ENCODE results near the gene DESI1. TPM values are rescaled to one million over a fixed set of nuclear protein-coding genes. Genes with fewer than 3 reads are reported as not detected.

The DESI1 gene
- polyA plus RNA-seq, 2 of the 4 experiments (the other 2 are of a cell fraction), result 13.9 to 19.4 TPM

DNA sequence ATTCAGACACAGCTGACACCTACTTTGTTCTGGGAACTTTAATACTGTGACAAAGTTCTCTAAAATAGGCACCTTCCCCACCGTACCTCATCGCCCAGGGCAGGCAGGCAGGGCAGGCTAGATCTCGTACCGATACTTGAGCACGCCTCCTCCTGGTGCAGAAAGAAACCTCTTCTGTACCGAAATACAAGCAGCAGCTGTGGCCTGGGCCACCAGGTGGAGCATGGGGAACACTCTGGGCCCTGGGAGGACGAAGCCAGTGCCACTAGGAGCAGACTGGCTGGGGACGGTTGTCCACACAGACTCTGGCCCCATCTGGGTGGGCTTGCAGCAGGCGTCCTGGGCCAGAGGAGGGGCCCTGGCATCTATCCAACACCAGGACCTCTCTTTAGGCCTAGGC, 44.0 kb downstream of the DESI1 start:
- CTCF ChIA-PET, result interaction anchor here (0.6 to 2.9 kb wide), 15 partner anchors 8 to 97 kb away, joined by 3 to 12 read pairs (median 5); partner anchors contain the start of genes CSDC2, PMM1 and POLR3H
- POLR2A ChIA-PET, result interaction anchor here (0.5 to 1.0 kb wide), 2 partner anchors 13 to 68 kb away, joined by 3 to 5 read pairs; partner anchors contain the start of gene PMM1

DNA sequence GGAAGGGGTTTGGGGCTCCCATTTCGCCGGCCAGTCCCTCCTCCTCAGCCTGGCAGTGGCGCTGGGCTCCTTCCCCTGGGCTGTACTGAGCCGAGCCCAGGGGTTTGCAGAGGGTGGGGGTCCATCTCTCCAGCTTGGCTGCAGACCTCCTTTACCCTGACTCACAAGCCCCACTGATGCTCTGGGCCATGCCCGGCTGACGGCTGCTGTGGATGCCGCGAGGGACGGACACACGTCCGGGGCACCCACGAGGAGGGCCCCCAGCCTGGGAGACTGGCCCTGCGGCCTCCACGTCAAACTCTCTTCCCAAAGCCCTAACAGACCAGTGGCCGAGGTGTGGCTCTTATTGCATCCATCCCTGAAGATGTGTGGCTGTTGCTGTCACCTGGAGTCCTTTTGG, 45.3 kb downstream of the DESI1 start:
- FAIRE-seq, result no peak
- no peaks in the 10 kb centered on the region for H3K9me3 ChIP-seq
- ChIA-PET POLR2A (no interaction called here), CTCF (interaction anchor here (0.7 to 2.9 kb wide), 6 partner anchors 14 to 32 kb away, joined by 3 to 12 read pairs (median 4); partner anchors contain the start of gene PMM1)
- H3K27ac ChIP-seq, result no peak overlapping the region
- H3K4me1 ChIP-seq, result no peaks in the 10 kb centered on the region
- no peak for ATAC-seq
- DNase-seq (ENCODE audit: low read depth in 1 of 2, low spot score in 1 of 2), result no peak
- no peak overlapping the region for H3K4me3 ChIP-seq
- no peak for TF ChIP-seq GATA3 (IDR thresholded peaks at IDR 0.05; ENCODE audit: borderline replicate concordance)
- TF ChIP-seq, protein P1, sequence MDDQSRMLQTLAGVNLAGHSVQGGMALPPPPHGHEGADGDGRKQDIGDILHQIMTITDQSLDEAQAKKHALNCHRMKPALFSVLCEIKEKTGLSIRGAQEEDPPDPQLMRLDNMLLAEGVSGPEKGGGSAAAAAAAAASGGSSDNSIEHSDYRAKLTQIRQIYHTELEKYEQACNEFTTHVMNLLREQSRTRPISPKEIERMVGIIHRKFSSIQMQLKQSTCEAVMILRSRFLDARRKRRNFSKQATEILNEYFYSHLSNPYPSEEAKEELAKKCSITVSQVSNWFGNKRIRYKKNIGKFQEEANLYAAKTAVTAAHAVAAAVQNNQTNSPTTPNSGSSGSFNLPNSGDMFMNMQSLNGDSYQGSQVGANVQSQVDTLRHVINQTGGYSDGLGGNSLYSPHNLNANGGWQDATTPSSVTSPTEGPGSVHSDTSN (IDR thresholded peaks at IDR 0.05), result no peak
- TF ChIP-seq BHLHE40 (IDR thresholded peaks at IDR 0.05; ENCODE audit: low read depth, low read length), result no peak
- no peak for TF ChIP-seq TFCP2L1 (CRISPR knock-in tag; IDR thresholded peaks at IDR 0.05)
- no peak for TF ChIP-seq RNF2 (IDR thresholded peaks at IDR 0.05; ENCODE audit: borderline replicate concordance, low read depth)
- TF ChIP-seq ESRRA (IDR thresholded peaks at IDR 0.05; ENCODE audit: borderline replicate concordance, low read length), result no peak
- TF ChIP-seq JUN (IDR thresholded peaks at IDR 0.05), result no peak
- TF ChIP-seq, protein P2, sequence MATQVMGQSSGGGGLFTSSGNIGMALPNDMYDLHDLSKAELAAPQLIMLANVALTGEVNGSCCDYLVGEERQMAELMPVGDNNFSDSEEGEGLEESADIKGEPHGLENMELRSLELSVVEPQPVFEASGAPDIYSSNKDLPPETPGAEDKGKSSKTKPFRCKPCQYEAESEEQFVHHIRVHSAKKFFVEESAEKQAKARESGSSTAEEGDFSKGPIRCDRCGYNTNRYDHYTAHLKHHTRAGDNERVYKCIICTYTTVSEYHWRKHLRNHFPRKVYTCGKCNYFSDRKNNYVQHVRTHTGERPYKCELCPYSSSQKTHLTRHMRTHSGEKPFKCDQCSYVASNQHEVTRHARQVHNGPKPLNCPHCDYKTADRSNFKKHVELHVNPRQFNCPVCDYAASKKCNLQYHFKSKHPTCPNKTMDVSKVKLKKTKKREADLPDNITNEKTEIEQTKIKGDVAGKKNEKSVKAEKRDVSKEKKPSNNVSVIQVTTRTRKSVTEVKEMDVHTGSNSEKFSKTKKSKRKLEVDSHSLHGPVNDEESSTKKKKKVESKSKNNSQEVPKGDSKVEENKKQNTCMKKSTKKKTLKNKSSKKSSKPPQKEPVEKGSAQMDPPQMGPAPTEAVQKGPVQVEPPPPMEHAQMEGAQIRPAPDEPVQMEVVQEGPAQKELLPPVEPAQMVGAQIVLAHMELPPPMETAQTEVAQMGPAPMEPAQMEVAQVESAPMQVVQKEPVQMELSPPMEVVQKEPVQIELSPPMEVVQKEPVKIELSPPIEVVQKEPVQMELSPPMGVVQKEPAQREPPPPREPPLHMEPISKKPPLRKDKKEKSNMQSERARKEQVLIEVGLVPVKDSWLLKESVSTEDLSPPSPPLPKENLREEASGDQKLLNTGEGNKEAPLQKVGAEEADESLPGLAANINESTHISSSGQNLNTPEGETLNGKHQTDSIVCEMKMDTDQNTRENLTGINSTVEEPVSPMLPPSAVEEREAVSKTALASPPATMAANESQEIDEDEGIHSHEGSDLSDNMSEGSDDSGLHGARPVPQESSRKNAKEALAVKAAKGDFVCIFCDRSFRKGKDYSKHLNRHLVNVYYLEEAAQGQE (IDR thresholded peaks at IDR 0.05), result no peak
- TF ChIP-seq JUNB (IDR thresholded peaks at IDR 0.05), result no peak
- TF ChIP-seq EHF (CRISPR knock-in tag; IDR thresholded peaks at IDR 0.05), result no peak
- TF ChIP-seq NPAS2 (CRISPR knock-in tag; IDR thresholded peaks at IDR 0.05; ENCODE audit: borderline replicate concordance), result no peak
- no peak for TF ChIP-seq KDM1A (IDR thresholded peaks at IDR 0.05; ENCODE audit: low read depth)
- no peak for TF ChIP-seq EHMT2 (IDR thresholded peaks at IDR 0.05; ENCODE audit: low read depth)
- TF ChIP-seq, protein P3, sequence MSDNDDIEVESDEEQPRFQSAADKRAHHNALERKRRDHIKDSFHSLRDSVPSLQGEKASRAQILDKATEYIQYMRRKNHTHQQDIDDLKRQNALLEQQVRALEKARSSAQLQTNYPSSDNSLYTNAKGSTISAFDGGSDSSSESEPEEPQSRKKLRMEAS (IDR thresholded peaks at IDR 0.05), result no peak
- no peak overlapping the region for H3K4me2 ChIP-seq
- WGBS (ENCODE audit: missing lambda C conversion rate), result 90% methylated on average over 2 of the region's 15 CpGs

More for the DNA sequence above, 44.0 kb downstream of the DESI1 start:
- H3K27ac ChIP-seq, result no peak overlapping the region
- no peaks in the 10 kb centered on the region for H3K9me3 ChIP-seq
- WGBS (ENCODE audit: missing lambda C conversion rate), result 60% methylated on average over 6 of the region's 9 CpGs
- TF ChIP-seq, protein P4, sequence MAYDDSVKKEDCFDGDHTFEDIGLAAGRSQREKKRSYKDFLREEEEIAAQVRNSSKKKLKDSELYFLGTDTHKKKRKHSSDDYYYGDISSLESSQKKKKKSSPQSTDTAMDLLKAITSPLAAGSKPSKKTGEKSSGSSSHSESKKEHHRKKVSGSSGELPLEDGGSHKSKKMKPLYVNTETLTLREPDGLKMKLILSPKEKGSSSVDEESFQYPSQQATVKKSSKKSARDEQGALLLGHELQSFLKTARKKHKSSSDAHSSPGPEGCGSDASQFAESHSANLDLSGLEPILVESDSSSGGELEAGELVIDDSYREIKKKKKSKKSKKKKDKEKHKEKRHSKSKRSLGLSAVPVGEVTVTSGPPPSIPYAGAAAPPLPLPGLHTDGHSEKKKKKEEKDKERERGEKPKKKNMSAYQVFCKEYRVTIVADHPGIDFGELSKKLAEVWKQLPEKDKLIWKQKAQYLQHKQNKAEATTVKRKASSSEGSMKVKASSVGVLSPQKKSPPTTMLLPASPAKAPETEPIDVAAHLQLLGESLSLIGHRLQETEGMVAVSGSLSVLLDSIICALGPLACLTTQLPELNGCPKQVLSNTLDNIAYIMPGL (CRISPR knock-in tag; IDR thresholded peaks at IDR 0.05; ENCODE audit: borderline replicate concordance), result no peak
- no peak for TF ChIP-seq TP53 (CRISPR knock-in tag; IDR thresholded peaks at IDR 0.05)
- peak; percentile 61 to 74 for TF ChIP-seq RAD21 (conservative IDR thresholded peaks at IDR 0.05 in 1 of 2, IDR thresholded peaks at IDR 0.05 in 1 of 2)
- TF ChIP-seq KDM5A (IDR thresholded peaks at IDR 0.05), result no peak
- TF ChIP-seq SMC3 (IDR thresholded peaks at IDR 0.05), result peak; percentile 73
- TF ChIP-seq, protein P5, sequence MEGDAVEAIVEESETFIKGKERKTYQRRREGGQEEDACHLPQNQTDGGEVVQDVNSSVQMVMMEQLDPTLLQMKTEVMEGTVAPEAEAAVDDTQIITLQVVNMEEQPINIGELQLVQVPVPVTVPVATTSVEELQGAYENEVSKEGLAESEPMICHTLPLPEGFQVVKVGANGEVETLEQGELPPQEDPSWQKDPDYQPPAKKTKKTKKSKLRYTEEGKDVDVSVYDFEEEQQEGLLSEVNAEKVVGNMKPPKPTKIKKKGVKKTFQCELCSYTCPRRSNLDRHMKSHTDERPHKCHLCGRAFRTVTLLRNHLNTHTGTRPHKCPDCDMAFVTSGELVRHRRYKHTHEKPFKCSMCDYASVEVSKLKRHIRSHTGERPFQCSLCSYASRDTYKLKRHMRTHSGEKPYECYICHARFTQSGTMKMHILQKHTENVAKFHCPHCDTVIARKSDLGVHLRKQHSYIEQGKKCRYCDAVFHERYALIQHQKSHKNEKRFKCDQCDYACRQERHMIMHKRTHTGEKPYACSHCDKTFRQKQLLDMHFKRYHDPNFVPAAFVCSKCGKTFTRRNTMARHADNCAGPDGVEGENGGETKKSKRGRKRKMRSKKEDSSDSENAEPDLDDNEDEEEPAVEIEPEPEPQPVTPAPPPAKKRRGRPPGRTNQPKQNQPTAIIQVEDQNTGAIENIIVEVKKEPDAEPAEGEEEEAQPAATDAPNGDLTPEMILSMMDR (IDR thresholded peaks at IDR 0.05), result peak; percentile 56
- ATAC-seq (peak; percentile 89), FAIRE-seq (no peak), DNase-seq (ENCODE audit: low read depth in 1 of 2, low spot score in 1 of 2) (peak; percentile 60 to 72)
- no peaks in the 10 kb centered on the region for H3K4me1 ChIP-seq
- H3K4me3 ChIP-seq, result no peak overlapping the region
- no peak overlapping the region for H3K4me2 ChIP-seq

All from A549 (cell line).